G401.6 (cell line): Measurements from ENCODE around the gene OR2V1.
"Not testable (repeated sequence)": the region's sequence is repeated elsewhere in the genome, so short reads cannot be mapped to it uniquely, and the experiment has no call there.

Source experiments
- FAIRE-seq: peaks from 2 replicates; lab custom pipeline; 2012; peaks lifted over from hg19 to GRCh38; lab: Jason Lieb, UNC

OR2V1 gene

DNA sequence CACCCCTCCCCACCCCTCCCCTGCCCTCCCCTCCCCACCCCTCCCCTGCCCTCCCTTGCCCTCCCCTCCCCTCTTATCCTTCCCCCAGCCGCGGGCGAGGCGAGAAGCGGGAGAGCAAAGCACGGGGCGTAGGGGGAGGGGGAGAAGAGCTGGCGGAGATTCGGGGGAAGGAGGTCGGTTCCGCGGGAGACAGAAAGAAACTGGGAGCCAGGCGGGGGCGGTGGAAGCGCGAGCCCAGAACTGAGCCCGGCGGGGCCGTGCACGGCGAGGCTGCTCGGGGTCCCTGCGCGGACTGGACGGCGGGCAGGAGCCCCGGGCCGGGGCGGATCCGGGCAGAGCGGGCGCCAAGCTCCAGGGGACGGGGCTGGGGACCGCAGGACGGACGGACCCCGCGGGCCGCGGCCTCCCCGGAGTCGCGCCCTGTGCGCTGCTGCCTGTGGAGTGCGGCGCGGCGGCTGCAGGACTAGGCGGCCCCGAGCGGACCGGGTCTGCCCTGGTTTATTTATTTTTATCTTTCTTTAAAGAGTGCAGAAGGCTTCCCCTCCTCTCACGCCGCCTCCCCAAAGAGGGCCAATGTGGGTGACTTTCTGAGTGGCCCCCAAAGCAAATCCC lies 29.8 kb downstream of the OR2V1 start:
- FAIRE-seq, result not testable (repeated sequence)

DNA sequence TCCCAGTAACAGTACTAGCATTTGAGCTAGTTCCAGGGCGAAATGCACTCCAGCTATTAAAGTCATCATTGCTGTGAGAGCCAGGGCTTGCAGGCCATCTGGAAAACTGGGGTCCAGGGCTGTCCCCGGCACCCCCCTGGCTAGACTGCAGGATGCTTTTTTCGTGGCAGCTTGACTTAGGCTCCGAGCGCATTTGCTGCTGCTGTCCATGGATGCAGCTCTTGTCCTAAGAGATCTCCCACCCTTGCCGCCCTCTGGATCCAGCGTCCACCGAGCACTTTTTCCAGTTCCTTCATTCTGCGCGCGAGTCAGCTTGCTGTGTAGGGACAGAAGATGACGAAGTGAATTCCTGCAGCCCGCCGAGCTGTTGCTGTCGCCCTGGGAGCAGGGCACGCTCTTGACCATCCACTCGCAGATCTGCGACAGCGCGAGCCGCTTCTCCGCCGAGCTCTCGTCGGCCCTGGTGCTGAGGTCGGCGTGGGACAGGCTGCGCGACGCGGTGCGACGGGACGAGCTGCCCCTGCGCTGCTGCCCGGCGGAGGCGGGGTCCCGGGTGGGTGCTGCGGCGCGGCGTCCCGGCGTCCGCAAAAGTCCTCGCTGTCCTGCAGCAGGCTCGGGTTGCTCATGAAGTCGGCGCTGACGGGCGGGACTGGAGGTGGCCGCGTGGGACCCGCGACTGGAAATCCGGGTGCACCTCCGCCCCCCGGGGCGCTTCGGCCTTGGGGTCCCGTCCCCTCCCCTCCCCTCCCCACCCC lies 30.7 kb downstream of the OR2V1 start:
- FAIRE-seq, result no peak

DNA sequence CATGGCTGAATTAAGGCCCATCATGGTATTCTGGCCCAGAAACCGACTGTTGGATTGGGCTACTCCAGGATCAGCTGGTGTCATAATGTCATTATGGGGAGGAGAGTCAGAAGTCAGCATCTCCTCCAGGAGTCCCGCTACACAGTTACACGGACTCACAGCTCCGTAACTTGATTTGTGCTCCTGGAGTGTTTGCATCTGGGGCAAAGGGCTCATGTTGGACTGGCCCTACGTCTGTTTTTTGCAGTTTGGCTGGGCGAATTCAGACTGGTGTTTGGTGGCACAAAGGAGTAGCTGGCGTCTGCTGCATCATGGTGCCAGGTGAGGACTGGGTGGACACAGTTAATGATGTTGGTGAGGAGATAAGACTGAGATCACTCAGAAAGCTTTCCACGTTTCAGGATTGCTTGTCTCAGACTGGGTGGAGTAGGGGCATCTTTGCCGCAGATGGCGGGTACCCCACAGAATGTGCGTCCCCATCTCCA lies 31.3 kb downstream of the OR2V1 start:
- FAIRE-seq, result no peak

DNA sequence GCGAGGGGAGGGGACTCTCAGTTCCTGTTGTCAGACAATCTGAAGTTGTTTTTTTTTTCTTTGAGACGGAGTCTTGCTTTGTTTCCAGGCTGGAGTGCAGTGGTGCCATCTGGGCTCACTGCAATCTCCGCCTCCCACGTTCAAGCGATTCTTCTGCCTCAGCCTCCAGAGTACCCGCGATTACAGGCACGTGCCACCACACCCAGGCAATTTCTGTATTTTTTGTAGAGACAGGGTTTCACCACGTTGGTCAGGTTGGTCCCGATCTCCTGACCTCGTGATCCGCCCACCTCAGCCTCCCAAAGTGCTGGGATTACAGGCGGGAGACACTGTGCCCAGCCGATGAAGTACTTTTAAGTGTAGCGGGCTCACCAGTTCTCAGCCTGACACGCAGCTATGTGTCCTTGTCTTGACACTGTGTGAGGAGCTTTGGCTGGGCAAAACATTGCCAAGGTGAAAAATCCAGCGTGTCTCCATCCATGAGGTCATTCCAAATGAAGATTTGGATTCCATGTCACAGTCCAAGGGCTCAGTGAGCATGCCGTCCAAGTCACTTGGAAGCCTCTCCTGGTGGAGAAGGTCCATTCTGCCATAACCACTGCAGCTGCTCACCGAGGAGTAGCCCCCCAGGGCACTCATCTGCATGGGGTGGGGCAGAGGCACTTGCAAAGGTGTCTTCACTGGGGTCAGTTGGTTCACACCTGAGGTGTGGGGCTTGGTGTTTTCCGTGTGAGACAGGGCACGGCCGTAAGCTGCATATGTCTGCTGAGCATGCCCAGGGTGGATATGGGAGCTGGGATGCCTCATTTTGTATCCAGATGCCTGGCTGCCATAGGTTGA lies 32.0 kb downstream of the OR2V1 start:
- FAIRE-seq, result no peak

DNA sequence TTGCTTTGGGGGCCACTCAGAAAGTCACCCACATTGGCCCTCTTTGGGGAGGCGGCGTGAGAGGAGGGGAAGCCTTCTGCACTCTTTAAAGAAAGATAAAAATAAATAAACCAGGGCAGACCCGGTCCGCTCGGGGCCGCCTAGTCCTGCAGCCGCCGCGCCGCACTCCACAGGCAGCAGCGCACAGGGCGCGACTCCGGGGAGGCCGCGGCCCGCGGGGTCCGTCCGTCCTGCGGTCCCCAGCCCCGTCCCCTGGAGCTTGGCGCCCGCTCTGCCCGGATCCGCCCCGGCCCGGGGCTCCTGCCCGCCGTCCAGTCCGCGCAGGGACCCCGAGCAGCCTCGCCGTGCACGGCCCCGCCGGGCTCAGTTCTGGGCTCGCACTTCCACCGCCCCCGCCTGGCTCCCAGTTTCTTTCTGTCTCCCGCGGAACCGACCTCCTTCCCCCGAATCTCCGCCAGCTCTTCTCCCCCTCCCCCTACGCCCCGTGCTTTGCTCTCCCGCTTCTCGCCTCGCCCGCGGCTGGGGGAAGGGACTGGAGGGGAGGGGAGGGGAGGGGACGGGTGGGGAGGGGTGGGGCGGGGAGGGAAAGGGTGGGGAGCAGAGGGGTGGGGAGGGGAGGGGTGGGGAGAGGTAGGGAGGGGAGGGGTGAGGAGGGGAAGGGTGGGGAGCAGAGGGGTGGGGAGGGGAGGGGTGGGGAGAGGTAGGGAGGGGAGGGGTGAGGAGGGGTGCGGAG lies 33.0 kb downstream of the OR2V1 start:
- not testable (repeated sequence) for FAIRE-seq

DNA sequence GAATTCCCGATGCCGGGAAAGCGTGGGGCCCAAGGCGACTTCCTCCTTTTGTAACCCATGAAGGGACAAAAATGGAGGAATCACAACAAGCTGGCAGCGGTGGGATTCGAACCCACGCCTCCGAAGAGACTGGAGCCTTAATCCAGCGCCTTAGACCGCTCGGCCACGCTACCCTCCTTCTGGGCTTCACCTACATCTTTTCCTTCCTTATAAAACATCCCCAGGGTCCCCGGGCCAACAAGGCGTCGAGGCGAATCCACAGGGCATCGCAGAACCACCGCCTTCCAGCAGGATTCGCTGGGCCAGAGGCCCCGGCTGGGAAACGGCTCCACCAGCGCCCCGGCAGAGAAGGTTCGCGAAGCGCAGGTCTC lies 33.6 kb downstream of the OR2V1 start:
- not testable (repeated sequence) for FAIRE-seq

DNA sequence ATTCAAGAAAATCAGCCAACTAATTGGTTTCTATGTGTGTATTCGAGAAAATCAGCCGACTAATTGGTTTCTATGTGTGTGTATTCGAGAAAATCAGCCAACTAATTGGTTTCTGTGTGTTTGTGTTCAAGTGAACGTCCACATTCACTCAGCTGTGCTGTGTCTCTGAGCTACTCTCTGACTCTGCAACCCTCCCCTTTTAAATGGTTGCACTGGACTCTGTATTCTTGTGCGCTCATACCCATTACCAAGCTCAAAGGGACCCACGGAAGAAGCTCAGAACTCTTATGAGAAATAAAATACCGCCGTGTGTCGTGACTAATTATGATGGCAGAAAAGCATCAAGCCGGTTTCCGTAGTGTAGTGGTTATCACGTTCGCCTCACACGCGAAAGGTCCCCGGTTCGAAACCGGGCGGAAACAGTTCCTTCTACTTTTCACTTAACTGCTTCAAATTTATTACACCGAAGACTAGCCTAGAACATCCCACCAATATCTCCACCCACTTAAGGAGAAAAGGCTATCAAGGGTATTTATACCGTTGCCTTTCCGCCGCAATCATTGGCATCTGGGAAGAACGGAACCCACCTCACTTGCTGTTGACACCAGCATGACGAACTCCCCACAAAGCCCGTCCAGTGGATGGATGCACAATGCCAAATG lies 34.1 kb downstream of the OR2V1 start:
- peak; percentile 100 for FAIRE-seq

DNA sequence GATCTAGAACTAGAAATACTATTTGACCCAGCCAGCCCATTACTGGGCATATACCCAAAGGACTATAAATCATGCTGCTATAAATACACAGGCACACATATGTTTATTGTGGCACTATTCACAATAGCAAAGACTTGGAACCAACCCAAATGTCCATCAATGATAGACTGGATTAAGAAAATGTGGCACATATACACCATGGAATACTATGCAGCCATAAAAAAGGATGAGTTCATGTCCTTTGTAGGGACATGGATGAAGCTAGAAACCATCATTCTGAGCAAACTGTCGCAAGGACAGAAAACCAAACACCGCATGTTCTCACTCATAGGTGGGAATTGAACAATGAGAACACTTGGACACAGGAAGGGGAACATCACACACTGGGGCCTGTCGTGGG lies 35.8 kb downstream of the OR2V1 start:
- FAIRE-seq, result not testable (repeated sequence)

DNA sequence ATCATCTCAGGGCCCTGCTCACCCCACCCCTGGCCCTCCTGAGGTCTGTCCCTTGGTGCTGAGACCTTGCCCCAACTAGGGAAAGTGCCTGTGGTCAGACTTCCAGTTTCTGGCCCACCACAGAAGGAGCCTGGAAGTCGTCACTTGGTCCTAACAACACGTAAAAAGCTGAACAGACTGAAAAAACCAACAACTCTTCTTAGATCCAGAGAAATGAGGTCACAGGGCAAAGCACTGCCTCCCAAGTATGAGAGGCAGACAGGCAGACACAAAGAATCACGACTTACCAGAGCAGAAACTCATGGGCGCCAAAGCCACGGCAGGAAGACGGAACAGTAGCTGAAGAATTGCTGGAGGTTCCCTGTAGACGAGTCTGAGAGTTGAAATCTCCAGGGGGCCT lies 38.5 kb downstream of the OR2V1 start:
- no peak for FAIRE-seq

DNA sequence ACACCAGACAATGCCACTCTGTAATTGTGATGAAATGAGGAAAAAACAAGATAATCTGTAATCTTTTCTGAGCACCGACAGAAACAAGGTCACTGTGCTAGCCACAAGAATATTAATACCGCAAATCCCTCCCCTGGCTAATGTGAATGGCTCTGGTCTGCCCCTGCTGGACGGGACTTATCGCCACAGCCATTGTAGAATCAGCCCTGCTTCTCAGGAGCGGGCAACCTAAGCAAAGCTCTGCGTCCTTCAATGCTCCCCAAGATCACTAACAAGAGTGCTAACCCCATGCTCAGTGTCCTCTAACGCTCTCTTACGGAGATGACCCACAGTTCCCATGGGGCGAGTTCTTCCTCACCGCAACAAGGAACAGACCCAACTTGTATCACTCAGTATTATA lies 42.7 kb downstream of the OR2V1 start:
- FAIRE-seq, result no peak

DNA sequence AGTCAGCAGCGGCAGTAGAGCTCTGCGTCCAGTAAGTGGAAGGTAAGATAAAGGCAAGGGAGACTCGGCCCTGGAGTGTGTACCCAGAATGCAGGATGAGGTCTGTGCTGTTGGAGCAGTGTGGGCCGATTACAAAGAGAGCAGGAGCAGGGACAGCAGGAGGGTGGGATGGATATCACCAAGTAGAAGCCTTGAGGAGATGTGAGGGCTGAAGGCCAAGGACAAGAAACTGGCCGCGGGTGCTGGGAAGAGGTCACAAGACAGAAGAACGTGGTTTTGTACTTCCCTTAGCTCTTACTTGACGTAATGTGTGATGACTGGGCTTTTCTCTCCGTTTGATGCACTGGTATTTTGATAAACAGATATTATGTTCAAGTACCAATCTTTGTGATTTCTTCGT lies 43.7 kb downstream of the OR2V1 start:
- FAIRE-seq, result no peak

DNA sequence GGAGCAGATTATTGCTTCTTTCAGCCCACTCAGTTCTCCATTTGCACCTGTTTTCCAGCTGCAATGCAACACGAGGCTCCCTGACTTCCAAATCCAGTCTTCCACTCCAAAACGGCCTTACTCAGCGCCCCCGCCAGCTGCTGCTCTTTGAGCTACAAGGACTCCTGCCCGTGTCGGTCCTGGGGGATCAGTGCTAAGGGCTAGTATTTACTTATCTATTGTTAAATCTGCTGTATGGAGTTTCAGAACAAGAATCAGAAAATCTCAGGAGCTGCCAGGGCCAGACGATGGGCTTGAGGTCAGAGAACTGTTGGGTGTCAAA lies 44.1 kb downstream of the OR2V1 start:
- FAIRE-seq, result no peak

DNA sequence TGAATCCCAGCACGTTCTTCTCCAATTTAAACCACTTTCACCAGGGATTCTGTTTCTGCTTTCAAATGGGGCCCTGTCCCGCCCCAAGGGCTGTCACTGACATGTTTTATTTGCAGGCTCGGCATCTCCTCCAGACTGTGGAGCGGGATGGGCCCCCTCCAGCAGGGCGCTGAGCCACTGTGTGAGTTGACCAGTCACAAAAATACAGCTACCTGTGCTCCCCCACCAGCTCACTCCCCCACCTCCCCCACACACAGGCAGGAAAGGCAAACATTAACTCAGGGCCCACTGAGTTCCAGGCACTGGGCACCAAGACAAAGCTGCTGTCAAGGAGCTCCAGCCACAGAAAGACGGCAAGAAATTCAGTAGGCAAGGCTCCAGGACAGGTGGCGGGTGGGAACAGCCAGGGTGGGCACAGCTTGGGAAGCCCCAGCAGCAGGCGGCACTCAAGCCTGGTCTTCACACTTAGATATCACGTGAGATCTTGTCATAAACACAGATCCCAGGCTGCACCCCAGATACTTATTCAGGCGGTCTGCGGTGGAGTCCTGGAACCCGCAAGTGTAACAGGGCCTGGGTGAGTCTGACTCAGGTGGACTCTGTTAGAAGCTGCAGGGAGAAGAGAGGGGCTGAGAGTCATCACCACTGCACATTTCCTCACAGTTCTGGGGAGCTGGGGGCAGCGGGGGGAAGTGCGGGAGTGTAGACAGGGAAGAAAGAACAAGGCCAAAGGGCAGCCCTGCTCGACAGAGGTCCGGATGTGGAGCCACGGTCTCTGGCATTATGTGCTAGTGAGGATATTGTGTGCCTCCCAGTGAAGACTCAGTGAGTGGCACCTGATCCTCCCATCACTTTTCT lies 44.7 kb downstream of the OR2V1 start:
- no peak for FAIRE-seq

DNA sequence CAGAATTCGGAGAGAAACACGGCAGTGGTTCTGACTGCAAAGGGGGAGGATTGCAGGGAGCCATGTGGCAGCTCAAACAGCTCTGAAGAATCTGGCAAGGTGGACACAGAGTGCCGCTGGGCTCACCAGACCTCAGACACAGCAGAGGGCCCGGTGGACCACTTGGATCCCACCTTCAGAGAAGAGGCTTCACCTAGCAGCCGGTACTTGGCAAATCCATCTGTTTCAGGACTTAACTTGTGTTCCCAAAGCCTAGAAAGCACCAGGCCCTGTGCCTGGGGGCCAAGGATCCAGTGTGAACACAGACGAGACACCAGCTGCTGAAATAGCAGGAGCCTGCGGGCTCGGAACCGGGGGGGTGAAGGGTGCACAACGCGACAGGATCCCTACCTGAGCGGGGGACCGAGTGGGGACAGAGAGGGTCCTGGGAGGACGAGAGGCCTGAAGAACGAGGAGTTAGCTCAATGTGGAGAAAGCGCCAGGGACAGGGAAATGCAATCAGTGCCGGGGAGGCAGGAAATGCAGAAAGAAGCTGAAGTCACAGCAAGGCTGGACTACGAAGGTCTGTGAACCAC lies 46.3 kb downstream of the OR2V1 start:
- no peak for FAIRE-seq

DNA sequence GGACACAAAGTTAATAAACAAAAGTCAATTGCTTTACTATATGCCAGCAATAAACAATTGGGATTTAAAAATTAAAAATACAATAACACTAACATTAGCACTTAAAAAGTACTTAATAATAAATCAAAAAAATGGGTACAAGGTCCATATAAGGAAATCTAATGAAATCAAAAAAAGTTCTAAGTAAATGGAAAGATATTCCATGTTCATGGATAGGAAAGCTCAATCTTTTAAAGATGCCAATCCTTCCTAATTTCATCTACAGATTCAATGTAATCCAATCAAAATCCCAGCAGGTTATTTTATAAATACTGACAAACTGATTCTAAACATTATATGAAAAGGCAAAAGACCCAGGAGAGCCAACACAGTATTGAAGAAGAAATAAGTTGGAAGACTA lies 49.0 kb downstream of the OR2V1 start:
- no peak for FAIRE-seq

DNA sequence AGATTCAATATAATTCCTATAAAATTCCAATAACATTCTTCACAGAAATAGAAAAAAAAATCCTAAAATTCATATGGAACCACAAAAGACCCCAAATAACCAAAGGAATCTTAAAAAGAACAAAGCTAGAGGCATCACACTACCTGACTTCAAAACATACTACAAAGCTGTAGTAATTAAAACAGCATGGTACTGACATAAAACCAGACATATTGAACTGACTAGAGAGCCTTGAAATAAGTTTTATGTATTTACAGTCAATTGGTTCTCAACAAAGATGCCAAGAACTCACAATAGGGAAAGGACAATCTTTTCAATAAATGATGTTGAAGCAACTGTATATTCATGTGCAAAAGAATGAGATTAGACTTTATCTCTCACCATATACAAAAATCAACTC lies 54.0 kb downstream of the OR2V1 start:
- FAIRE-seq, result no peak
